ENCODE data around the gene REST. TPM values are rescaled to one million over a fixed set of nuclear protein-coding genes. Genes with fewer than 3 reads are reported as not detected.

The REST gene
- total RNA-seq, 4 donors from 2014 or later, result 24.0 to 37.6 (median 30.1) TPM

GRCh38 chr4:56961107-56961500 lies 53.4 kb downstream of the REST start:
- intact Hi-C loops (cut with DNase I), result no loop called here
- TF ChIP-seq POLR2A (IDR thresholded peaks at IDR 0.05; ENCODE audit: low read depth) (no peak), POLR2AphosphoS5 (IDR thresholded peaks at IDR 0.05) (no peak), EP300 (IDR thresholded peaks at IDR 0.05) (no peak)
- TF ChIP-seq, protein P1, sequence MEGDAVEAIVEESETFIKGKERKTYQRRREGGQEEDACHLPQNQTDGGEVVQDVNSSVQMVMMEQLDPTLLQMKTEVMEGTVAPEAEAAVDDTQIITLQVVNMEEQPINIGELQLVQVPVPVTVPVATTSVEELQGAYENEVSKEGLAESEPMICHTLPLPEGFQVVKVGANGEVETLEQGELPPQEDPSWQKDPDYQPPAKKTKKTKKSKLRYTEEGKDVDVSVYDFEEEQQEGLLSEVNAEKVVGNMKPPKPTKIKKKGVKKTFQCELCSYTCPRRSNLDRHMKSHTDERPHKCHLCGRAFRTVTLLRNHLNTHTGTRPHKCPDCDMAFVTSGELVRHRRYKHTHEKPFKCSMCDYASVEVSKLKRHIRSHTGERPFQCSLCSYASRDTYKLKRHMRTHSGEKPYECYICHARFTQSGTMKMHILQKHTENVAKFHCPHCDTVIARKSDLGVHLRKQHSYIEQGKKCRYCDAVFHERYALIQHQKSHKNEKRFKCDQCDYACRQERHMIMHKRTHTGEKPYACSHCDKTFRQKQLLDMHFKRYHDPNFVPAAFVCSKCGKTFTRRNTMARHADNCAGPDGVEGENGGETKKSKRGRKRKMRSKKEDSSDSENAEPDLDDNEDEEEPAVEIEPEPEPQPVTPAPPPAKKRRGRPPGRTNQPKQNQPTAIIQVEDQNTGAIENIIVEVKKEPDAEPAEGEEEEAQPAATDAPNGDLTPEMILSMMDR (IDR thresholded peaks at IDR 0.05), result no peak
- no peak for DNase-seq (ENCODE audit: extremely low spot score)
- no peak overlapping the region for H3K4me3 ChIP-seq
- H3K27ac ChIP-seq (replicated peaks in 1 of 4), result no peak overlapping the region
- H3K27me3 ChIP-seq, result no peaks in the 10 kb centered on the region
- H3K36me3 ChIP-seq, result peaks cover 24 to 53% (median 51%) of the 10 kb centered on the region in 4 donors
- H3K4me1 ChIP-seq, result peaks cover 0 to 10% (median 6%) of the 10 kb centered on the region in 4 donors
- WGBS, result 100% methylated on average over 2 of the region's 2 CpGs
- no peaks in the 10 kb centered on the region for H3K9me3 ChIP-seq

GRCh38 chr4:56971383-56971782 lies 63.7 kb downstream of the REST start:
- 89% methylated on average over 2 of the region's 2 CpGs for WGBS
- Histone ChIP-seq H3K36me3 (peaks cover 30 to 87% (median 77%) of the 10 kb centered on the region in 4 donors), H3K4me3 (no peak overlapping the region)

GRCh38 chr4:56972389-56972788 lies 64.7 kb downstream of the REST start:
- H3K36me3 ChIP-seq, result peaks cover 20 to 77% (median 70%) of the 10 kb centered on the region in 4 donors
- 90% methylated on average over 2 of the region's 2 CpGs for WGBS
- no peaks in the 10 kb centered on the region for H3K27me3 ChIP-seq
- intact Hi-C loops (cut with DNase I), result no loop called here
- no peak overlapping the region for H3K27ac ChIP-seq (replicated peaks in 1 of 4)
- H3K4me3 ChIP-seq, result no peak overlapping the region
- peaks cover 16 to 30% (median 26%) of the 10 kb centered on the region in 4 donors for H3K4me1 ChIP-seq
- peaks cover 0 to 7% (median 0%) of the 10 kb centered on the region in 4 donors for H3K9me3 ChIP-seq
- TF ChIP-seq EP300 (IDR thresholded peaks at IDR 0.05), result no peak
- TF ChIP-seq POLR2AphosphoS5 (IDR thresholded peaks at IDR 0.05), result no peak
- TF ChIP-seq POLR2A (IDR thresholded peaks at IDR 0.05; ENCODE audit: low read depth), result no peak
- TF ChIP-seq, protein P1 (IDR thresholded peaks at IDR 0.05), result no peak
- no peak for DNase-seq (ENCODE audit: extremely low spot score)

More at GRCh38 chr4:56971383-56971782, 63.7 kb downstream of the REST start:
- Histone ChIP-seq H3K27ac (replicated peaks in 1 of 4) (no peak overlapping the region), H3K4me1 (peaks cover 16 to 24% (median 22%) of the 10 kb centered on the region in 4 donors), H3K27me3 (no peaks in the 10 kb centered on the region), H3K9me3 (peaks cover 0 to 7% (median 0%) of the 10 kb centered on the region in 4 donors)
- intact Hi-C loops (cut with DNase I), result no loop called here
- no peak for DNase-seq (ENCODE audit: extremely low spot score)
- TF ChIP-seq POLR2A (IDR thresholded peaks at IDR 0.05; ENCODE audit: low read depth), result no peak
- no peak for TF ChIP-seq POLR2AphosphoS5 (IDR thresholded peaks at IDR 0.05)
- TF ChIP-seq, protein P1 (IDR thresholded peaks at IDR 0.05), result no peak
- no peak for TF ChIP-seq EP300 (IDR thresholded peaks at IDR 0.05)

DNA sequence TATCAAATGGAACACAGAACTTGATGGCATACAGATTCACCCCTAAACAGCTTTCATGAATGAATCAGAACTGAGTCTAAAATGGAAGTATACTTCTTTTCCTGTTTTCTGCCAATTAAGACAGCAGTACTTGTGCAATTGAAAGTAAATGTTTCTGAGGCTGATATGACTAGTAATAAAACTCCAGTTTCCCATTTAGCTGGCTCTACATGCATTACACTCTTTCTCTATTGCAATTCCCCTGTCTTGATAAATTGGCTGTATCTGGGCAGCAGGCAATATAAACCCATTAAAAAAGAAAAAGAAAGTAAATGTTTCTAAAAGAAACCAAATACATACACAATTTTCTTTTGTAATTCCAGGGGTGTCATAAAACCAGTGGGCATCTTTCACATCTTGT lies 65.1 kb downstream of the REST start:
- no peak overlapping the region for H3K4me3 ChIP-seq
- peaks cover 20 to 73% (median 66%) of the 10 kb centered on the region in 4 donors for H3K36me3 ChIP-seq
- DNase-seq (ENCODE audit: extremely low spot score), result no peak
- no peaks in the 10 kb centered on the region for H3K27me3 ChIP-seq
- intact Hi-C loops (cut with DNase I), result no loop called here
- H3K9me3 ChIP-seq, result peaks cover 0 to 7% (median 0%) of the 10 kb centered on the region in 4 donors
- no peak for TF ChIP-seq POLR2A (IDR thresholded peaks at IDR 0.05; ENCODE audit: low read depth)
- TF ChIP-seq, protein P1 (IDR thresholded peaks at IDR 0.05), result no peak
- H3K4me1 ChIP-seq, result peaks cover 16 to 30% (median 27%) of the 10 kb centered on the region in 4 donors
- no peak overlapping the region for H3K27ac ChIP-seq (replicated peaks in 1 of 4)

DNA sequence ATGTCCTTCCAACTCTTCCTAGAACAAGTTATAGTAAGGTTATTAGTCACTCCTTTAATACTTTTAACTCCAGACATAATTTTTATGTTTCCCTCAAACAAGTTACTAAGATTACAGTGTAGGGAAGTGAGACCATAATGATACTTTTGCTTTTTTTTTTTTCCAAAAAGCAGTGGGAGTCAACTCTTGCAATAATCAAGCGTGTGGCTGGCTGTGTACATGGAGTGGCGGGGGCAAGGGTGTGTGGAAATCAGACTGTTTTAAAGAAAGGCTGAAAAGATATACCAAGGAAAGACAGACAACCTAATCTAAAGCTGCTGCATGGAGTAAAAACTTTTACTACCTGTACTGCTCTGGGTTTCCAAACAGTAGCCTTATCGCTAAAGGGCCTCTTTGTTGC lies 65.6 kb downstream of the REST start:
- no peak for TF ChIP-seq EP300 (IDR thresholded peaks at IDR 0.05)
- no peak for TF ChIP-seq POLR2AphosphoS5 (IDR thresholded peaks at IDR 0.05)
- TF ChIP-seq, protein P1 (IDR thresholded peaks at IDR 0.05), result no peak
- TF ChIP-seq POLR2A (IDR thresholded peaks at IDR 0.05; ENCODE audit: low read depth), result no peak
- Histone ChIP-seq H3K27ac (replicated peaks in 1 of 4) (no peak overlapping the region), H3K36me3 (peaks cover 20 to 68% (median 61%) of the 10 kb centered on the region in 4 donors), H3K27me3 (no peaks in the 10 kb centered on the region), H3K4me3 (no peak overlapping the region), H3K9me3 (peaks cover 0 to 7% (median 0%) of the 10 kb centered on the region in 4 donors), H3K4me1 (peaks cover 16 to 34% (median 31%) of the 10 kb centered on the region in 4 donors)
- WGBS, result 97% methylated on average over 3 of the region's 3 CpGs
- intact Hi-C loops (cut with DNase I), result no loop called here
- DNase-seq (ENCODE audit: extremely low spot score), result no peak
